Astrocyte of the spinal cord (primary cell): ENCODE measurements around the gene TMEM255B.
A peak's percentile ranks its signal among the peaks of the same experiment; 100 is the strongest.

Experiments
- DNase-seq: peaks from one replicate; pipeline ENCODE4 v3.0.0; 2011; ENCODE audit warnings: low read depth, low spot score
- H3K4me3 ChIP-seq: 2 replicates; pipeline ENCODE4 v1.5.1; 2011; ENCODE audit warnings: low read depth, mild to moderate bottlenecking, low read length, moderate library complexity
- CTCF ChIP-seq: IDR thresholded peaks from 2 replicates; pipeline ENCODE4 v1.5.1; 2012; ENCODE audit warnings: low read depth, mild to moderate bottlenecking, low read length, inconsistent platforms
- in situ Hi-C: cut with HindIII; loops from 2 replicates; pipeline ENCODE4 v1.10.0; 2017; ENCODE audit warnings: low sequenced_read_pairs

The TMEM255B gene

GRCh38 chr13:113862191-113862930, 103.3 kb downstream of the TMEM255B start:
- peak overlapping the region; percentile 71 for H3K4me3 ChIP-seq
- DNase-seq, result peak; percentile 29
- no peak for TF ChIP-seq CTCF
- in situ Hi-C loops, result no loop called here

- in situ Hi-C loops, result no loop called here
- DNase-seq, result peak; percentile 32
- H3K4me3 ChIP-seq, result peak overlapping the region; percentile 71
- no peak for TF ChIP-seq CTCF
Observed at GRCh38 chr13:113862931-113863523, 104.0 kb downstream of the TMEM255B start.

GRCh38 chr13:113863524-113864272, 104.7 kb downstream of the TMEM255B start, which contains the start of gene GAS6:
GAS6 (minus strand) TSS chr13:113864076; CDS start chr13:113863920, 156 bp downstream.
- peak; percentile 33 for DNase-seq
- TF ChIP-seq CTCF, result peak; percentile 3
- in situ Hi-C loops, result no loop called here
- H3K4me3 ChIP-seq, result peak within 1 kb of the TSS; percentile 71

GRCh38 chr13:113864273-113864890, 105.4 kb downstream of the TMEM255B start:
- DNase-seq, result no peak
- no peak for TF ChIP-seq CTCF
- in situ Hi-C loops, result no loop called here
- H3K4me3 ChIP-seq, result peak overlapping the region; percentile 71

- no peak for DNase-seq
- in situ Hi-C loops, result no loop called here
- TF ChIP-seq CTCF, result no peak
- H3K4me3 ChIP-seq, result no peak overlapping the region
Observed at GRCh38 chr13:113865427-113865826, 106.4 kb downstream of the TMEM255B start.
